OCI-LY1 (cell line): ENCODE data around the gene CRTC3.

Source experiments
- H2AFZ ChIP-seq: fragments of 200-600 bp; sonication (generic), shearing (Covaris generic); 2 replicates; pipeline ENCODE4 v1.6.0; 2014; ENCODE audit warnings: antibody characterized with exemption, mild to moderate bottlenecking, low read length
- H3F3A ChIP-seq: fragments of 200-600 bp; sonication (generic), shearing (Covaris generic); 2 replicates; pipeline ENCODE4 v1.6.0; 2014; ENCODE audit warnings: mild to moderate bottlenecking, antibody characterized with exemption, low read length, moderate library complexity; ENCODE audit not compliant: insufficient read depth
- H3K27ac ChIP-seq: fragments of 200-600 bp; sonication (generic); 2 replicates; pipeline ENCODE4 v1.5.1; 2014; ENCODE audit warnings: low read length, mixed run types, mild to moderate bottlenecking, low read depth; ENCODE audit not compliant: poor library complexity, severe bottlenecking
- H3K27me3 ChIP-seq: fragments of 200-600 bp; sonication (generic); 2 replicates; pipeline ENCODE4 v1.6.0; 2014; ENCODE audit warnings: antibody characterized with exemption, mild to moderate bottlenecking, low read length, moderate library complexity; ENCODE audit not compliant: insufficient read depth
- H3K36me3 ChIP-seq: fragments of 200-600 bp; sonication (generic); 2 replicates; pipeline ENCODE4 v1.6.1; 2014; ENCODE audit warnings: mild to moderate bottlenecking, antibody characterized with exemption, low read length, moderate library complexity, mixed read lengths; ENCODE audit not compliant: insufficient read depth
- H3K4me1 ChIP-seq: fragments of 200-600 bp; sonication (generic); 2 replicates; pipeline ENCODE4 v1.5.1; 2014; ENCODE audit warnings: mild to moderate bottlenecking, low read length, moderate library complexity; ENCODE audit not compliant: insufficient read depth, severe bottlenecking
- H3K4me2 ChIP-seq: fragments of 200-600 bp; sonication (generic), shearing (Covaris generic); 2 replicates; pipeline ENCODE4 v1.6.1; 2014; ENCODE audit warnings: low read length
- H3K4me3 ChIP-seq: fragments of 200-600 bp; sonication (generic); 2 replicates; pipeline ENCODE4 v1.5.1; 2014; ENCODE audit warnings: low read length, low read depth, mild to moderate bottlenecking, mixed read lengths; ENCODE audit not compliant: poor library complexity, severe bottlenecking
- H3K79me2 ChIP-seq: fragments of 200-600 bp; shearing (Covaris generic); 2 replicates; pipeline ENCODE4 v1.6.1; 2016; ENCODE audit warnings: mixed run types, low read length, mixed read lengths; ENCODE audit not compliant: insufficient read depth
- H3K9ac ChIP-seq: fragments of 200-600 bp; sonication (generic), shearing (Covaris generic); 2 replicates; pipeline ENCODE4 v1.6.1; 2014; ENCODE audit warnings: mild to moderate bottlenecking, low read length, mixed read lengths
- H3K9me2 ChIP-seq: fragments of 200-600 bp; sonication (generic), shearing (Covaris generic); 2 replicates; pipeline ENCODE4 v1.6.1; 2014; ENCODE audit warnings: low read depth, mild to moderate bottlenecking, low read length, mixed read lengths
- H3K9me3 ChIP-seq: fragments of 200-600 bp; shearing (Covaris generic); 2 replicates; pipeline ENCODE4 v1.6.1; 2014; ENCODE audit warnings: low read length, mixed read lengths
- H4K20me1 ChIP-seq: fragments of 200-600 bp; sonication (generic), shearing (Covaris generic); 2 replicates; pipeline ENCODE4 v1.6.0; 2016; ENCODE audit warnings: mild to moderate bottlenecking, low read length; ENCODE audit not compliant: insufficient read depth
- CTCF ChIP-seq: fragments of 200-600 bp; sonication (generic), shearing (Covaris generic); IDR thresholded peaks from 2 replicates; pipeline ENCODE4 v1.5.1; 2017; ENCODE audit warnings: mild to moderate bottlenecking, antibody characterized with exemption, low read length, moderate library complexity, mixed read lengths
- EZH2 ChIP-seq: fragments of 200-600 bp; sonication (generic), shearing (Covaris generic); IDR thresholded peaks from 2 replicates; pipeline ENCODE4 v1.8.0; 2017; ENCODE audit warnings: borderline replicate concordance, mixed run types, mild to moderate bottlenecking, antibody characterized with exemption, low read length, moderate library complexity, mixed read lengths

Gene CRTC3

GRCh38 chr15:90487186-90487585 lies 42.5 kb upstream of the CRTC3 start:
- Histone ChIP-seq H3K9ac (no peak overlapping the region), H3K36me3 (peaks cover 95% of the 10 kb centered on the region), H3K4me2 (no peak overlapping the region), H3K4me1 (peaks cover under 1% of the 10 kb centered on the region), H3K4me3 (no peak overlapping the region), H3K27me3 (no peaks in the 10 kb centered on the region), H3K79me2 (no peaks in the 10 kb centered on the region), H3F3A (no peaks in the 10 kb centered on the region), H4K20me1 (no peaks in the 10 kb centered on the region), H3K9me2 (no peaks in the 10 kb centered on the region), H3K9me3 (no peaks in the 10 kb centered on the region), H3K27ac (no peak overlapping the region), H2AFZ (no peak overlapping the region)
- TF ChIP-seq CTCF (no peak), EZH2 (no peak)

- Histone ChIP-seq H3K9me2 (no peaks in the 10 kb centered on the region), H3K27me3 (no peaks in the 10 kb centered on the region), H3K27ac (no peak overlapping the region), H3K4me3 (no peak overlapping the region), H3K79me2 (no peaks in the 10 kb centered on the region), H3K36me3 (peaks cover 96% of the 10 kb centered on the region), H2AFZ (no peak overlapping the region), H3K9ac (no peak overlapping the region), H3K9me3 (no peaks in the 10 kb centered on the region), H3F3A (no peaks in the 10 kb centered on the region), H3K4me1 (no peaks in the 10 kb centered on the region), H4K20me1 (no peaks in the 10 kb centered on the region), H3K4me2 (no peak overlapping the region)
- TF ChIP-seq EZH2 = no peak
- no peak for TF ChIP-seq CTCF
Observed at GRCh38 chr15:90489514-90489913, 40.2 kb upstream of the CRTC3 start.

- no peak overlapping the region for H3K4me2 ChIP-seq
- H3K27ac ChIP-seq = no peak overlapping the region
- no peaks in the 10 kb centered on the region; the same call in 1 of the 2 replicates for H3F3A ChIP-seq
- H2AFZ ChIP-seq = no peak overlapping the region
- peaks cover 95% of the 10 kb centered on the region for H3K36me3 ChIP-seq
- no peaks in the 10 kb centered on the region for H3K27me3 ChIP-seq
- no peaks in the 10 kb centered on the region for H3K79me2 ChIP-seq
- H4K20me1 ChIP-seq = no peaks in the 10 kb centered on the region
- H3K9ac ChIP-seq = no peak overlapping the region
- no peak for TF ChIP-seq EZH2
- TF ChIP-seq CTCF = no peak
- H3K4me3 ChIP-seq = no peak overlapping the region
- H3K4me1 ChIP-seq = no peaks in the 10 kb centered on the region
- no peaks in the 10 kb centered on the region for H3K9me3 ChIP-seq
- H3K9me2 ChIP-seq = no peaks in the 10 kb centered on the region
Observed at GRCh38 chr15:90489944-90490343, 39.8 kb upstream of the CRTC3 start.
